NCI-H2107 treated with DMSO at 0.1 percent for 48 hours (cell line): Measurements from ENCODE around the gene IRF3.
"Not testable (repeated sequence)": the region's sequence is repeated elsewhere in the genome, so short reads cannot be mapped to it uniquely, and the experiment has no call there.

Experiments used
- DNase-seq: peaks from one replicate; lab custom pipeline; 2025; ENCODE audit not compliant: unreplicated experiment; lab: John Stamatoyannopoulos, UW

The IRF3 gene

GRCh38 chr19:49651029-49651819 is 14.4 kb downstream of the IRF3 start:
- DNase-seq, result no peak

DNA sequence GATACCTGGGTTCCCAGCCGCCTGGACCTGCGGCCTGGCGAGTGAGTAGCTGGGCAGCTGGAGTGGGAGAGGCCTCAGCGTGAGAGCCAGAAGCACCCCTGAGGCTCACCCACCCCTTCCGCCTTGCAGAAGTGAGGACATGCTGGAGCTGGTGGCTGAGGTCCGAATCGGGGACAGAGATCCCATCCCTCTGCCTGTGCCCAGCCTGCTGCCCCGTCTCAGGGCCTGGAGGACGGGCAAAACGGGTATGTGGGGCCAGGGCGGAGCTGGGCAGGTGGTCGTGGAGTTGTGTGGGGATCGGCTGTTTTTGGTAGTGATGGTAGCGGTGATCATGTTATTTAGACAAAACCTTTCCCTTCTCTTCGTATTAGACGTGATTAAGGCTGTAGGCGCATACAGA is 19.1 kb downstream of the IRF3 start:
- no peak for DNase-seq

- no peak for DNase-seq
Observed at GRCh38 chr19:49645995-49646394, 19.7 kb downstream of the IRF3 start.

GRCh38 chr19:49645592-49645991 is 20.1 kb downstream of the IRF3 start:
- no peak for DNase-seq

DNA sequence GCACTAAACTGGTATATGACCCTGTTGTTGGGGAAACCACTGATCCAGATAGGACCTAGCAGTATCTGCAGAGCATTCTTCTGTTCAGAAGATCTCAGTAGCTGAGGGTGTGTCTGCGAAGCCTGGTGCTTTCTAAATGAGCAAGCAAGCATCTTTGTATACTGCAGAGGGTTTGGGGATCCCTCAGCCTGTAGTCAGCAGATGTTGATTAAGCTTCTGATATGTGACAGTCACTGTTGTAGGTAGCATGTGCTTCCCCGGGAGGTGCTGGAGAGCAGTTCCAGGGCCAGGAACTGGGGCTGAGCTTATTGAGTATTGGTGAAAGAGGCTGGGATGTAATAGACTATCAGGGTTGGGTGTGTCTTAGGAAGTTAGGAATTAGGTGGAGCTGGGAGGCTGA is 22.2 kb downstream of the IRF3 start:
- DNase-seq, result no peak

DNA sequence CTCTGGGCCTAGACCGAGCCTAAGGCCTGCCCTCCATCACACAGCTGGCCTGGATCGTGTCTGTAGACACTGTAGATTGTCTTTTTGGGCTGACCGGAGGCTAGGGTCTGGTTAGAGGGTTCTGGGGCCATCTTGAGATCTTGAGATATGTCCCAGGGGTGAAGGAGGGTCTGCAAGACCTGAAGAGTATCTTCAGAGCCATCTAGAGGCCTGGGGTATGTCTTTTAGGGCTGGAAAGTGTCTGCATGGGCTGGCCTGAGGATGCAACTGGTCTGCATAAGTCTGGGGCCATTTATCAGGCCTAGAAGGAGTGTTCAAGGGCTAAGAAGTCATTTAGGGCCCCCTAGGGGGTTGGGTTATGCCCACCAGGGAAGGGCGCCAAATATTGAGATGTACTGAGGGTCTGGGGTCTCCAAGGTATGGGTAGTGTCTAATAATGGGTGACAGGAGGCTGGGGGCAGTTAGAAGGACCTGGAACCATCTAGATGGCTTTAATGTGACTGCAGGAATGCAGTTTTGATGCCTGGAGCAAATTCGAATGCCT is 23.1 kb downstream of the IRF3 start:
- no peak for DNase-seq

- peak; percentile 95 for DNase-seq
Observed at GRCh38 chr19:49641688-49642491, 23.8 kb downstream of the IRF3 start, which contains the start of gene SCAF1. Gene SCAF1 (plus strand): TSS chr19:49642209. CDS start chr19:49645027, 2,818 bp downstream.

DNA sequence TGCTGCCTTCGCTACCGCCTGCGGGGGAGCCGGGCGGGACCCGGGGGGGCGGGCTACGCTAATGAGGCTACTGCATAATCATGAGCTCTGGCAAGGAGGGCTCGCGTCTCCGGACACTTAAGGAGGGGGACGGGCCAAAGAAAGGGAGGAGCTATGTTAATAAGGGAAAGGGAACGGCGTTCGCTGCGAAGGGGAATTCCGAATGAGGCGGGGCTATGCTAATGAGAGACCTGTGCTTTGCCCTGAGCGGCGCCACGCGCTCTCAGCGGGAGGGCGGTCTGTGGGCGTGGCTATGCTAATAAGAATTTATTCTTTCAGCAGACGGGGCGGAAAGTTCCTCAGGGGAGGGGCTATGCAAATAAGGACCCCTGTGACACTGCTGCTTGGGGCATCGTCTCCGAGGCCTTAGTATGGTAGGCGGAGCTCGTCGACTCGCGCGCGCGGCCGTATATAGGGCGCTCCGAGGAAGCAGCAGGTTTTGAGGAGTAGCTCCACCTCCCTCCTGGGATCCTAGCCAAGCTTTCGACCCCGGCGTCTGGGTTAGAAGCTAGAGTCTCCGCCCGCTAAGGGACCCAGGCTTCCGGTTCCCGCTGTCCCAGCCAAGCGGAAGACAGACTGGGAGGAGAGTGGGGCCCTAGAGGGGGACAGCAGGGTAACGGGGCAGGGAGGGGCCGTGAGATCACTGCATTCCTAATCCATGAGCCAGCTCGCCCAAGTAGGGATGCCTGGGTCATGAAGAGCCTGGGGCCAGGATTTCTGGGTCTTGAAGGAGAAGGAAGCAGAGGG is 25.4 kb downstream of the IRF3 start, which contains the start of gene RRAS:
RRAS (minus strand) TSS at position 31 of the 786 bp plus-strand sequence. CDS start 45 bp downstream, outside the sequence.
- DNase-seq, result peak; percentile 99

GRCh38 chr19:49639401-49640112 is 26.1 kb downstream of the IRF3 start:
- no peak for DNase-seq

DNA sequence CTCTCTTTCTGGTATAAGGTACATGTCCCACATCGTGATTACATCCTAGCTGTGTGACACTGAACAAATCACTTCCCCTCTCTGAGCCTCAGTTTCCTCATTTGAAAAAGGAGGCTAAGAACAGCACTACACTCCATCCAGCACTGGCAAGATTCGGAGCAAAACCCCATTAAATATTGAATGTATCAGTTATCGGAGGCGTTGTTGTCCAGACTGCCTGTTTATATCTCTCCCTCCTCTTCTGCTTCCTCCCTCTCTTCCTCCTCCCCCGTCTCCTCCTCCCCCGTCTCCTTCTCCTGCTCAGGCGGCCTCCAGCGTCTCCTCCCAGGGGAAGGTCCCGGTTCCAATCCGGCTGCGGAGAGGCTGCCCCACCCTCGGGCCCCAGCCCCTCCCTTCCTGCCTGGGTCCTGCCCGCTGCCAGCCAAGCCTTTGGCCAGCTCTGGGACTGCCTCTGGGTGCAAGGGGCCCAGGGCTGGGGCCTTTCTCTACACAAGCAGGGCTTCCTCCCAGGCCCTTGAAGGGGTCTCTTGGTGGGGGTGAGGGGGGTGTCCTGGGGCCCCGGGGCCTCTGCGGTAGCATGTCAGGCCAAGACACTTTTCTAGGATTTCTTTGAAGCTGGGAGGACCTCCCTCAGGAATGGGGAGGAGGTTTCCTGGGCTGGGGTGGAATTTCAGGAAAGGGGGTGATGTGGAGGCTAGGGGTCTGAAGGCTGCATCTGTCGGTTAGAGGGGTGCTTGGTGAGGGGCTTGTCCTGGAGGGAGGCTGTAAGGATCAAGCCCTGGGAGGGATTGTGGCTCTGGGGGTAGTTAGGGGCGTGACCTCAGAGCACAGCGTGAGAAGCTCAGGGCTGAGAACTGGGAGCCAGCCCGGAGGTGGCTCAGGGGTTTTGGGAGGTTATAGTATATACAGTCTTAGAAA is 27.6 kb downstream of the IRF3 start:
- DNase-seq, result no peak

DNA sequence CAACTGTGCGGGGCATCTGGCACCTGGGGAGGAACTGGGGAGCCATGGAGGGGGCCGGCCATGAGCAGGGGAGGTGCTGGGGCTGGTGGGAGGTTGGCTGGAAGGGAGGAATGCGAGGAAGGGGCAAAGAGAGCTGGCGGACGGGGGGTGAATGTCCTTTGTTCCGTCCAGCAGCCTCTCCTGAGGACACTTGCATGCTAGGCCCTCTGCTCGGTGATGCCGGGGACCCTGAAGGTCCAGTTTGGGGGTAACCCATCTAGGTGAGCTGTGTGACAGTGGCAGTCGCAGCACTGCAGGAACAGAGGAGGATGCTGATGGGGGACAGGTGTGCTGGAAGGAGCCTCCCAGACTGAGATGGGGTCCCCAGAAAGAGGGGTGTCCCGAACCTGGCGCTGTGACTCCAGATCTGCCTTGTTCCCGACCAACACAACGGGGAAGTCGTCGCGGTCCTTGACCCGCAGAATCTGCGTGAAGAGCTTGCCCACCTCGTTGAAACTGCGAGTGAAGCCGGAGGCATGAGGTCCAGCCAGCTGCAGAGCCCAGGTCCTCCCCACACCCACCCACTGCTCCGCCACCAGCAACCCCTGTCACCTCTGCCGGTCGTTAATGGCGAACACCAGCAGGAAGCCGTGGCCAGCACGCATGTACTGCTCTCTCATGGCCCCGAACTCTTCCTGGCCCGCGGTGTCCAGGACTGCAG is 29.3 kb downstream of the IRF3 start:
- no peak for DNase-seq

- no peak for DNase-seq
Observed at GRCh38 chr19:49635530-49636232, 30.0 kb downstream of the IRF3 start.

DNA sequence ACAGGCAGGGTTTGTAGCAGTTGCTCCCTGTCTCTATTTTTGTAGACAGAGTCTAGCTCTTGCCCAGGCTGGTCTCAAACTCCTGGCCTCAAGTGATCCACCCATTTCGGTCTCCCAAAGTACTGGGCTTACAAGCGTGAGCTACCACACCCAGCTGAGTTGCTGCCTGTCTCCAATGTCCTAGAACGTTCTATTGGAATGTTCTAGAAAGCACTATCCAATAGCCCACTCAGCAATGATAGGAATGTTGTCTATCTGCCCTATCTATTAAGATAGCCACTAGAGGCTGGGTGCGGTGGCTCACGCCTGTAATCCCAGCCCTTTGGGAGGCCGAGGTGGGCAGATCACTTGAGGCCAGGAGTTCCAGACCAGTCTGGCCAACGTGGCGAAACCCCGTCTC is 32.4 kb downstream of the IRF3 start:
- DNase-seq, result not testable (repeated sequence)

DNA sequence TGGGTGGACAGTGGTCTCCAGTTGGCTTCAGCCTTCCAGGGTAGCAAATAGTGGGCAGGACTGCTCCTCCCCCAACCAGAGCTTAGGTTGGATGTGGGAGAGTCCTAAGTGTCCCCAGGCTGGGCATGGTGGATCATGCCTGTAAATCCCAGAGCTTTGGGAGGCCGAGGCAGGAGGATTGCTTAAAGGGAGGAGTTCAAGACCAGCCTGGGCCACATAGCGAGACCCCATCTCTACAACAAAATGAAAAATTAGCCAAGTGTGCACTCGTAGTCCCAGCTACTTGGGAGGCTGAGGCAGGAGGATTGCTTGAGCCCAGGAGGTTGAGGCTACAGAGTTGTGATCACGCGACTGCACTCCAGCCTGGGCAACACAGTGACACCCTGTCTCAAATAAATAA is 33.1 kb downstream of the IRF3 start:
- DNase-seq, result no peak

- DNase-seq, result no peak
Observed at GRCh38 chr19:49631610-49632192, 34.0 kb downstream of the IRF3 start.

DNA sequence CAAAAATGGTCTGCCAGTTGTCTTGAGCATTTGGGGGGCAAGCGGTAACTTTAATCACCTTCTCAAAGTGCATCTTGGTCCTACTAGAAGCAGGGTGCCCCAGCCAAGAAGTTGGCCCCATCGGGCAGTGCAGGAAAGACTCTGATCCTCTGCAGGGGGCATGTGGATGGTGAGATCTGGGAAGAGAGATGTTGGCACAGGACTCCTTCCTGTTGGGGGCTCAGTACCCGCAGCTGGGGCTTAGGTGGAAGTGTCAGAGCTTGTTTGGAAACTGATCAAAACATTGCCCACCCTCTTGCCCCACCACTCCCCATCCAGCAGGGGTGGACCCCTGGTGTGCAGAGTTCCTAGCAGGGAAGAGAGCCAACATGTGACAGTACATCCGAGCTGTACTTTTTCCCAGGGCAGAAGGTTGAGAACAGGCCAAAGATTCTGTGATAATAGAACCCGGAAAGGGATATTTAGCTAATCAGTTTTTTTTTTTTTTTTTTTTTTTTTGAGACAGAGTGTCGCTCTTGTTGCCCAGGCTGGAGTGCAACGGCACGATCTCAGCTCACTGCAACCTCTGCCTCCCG is 34.6 kb downstream of the IRF3 start:
- DNase-seq, result no peak

- no peak for DNase-seq
Observed at GRCh38 chr19:49629659-49630058, 36.0 kb downstream of the IRF3 start.
